Uterus (tissue), 4 donors: ENCODE data around the gene AGPAT3. TPM values are rescaled to one million over a fixed set of nuclear protein-coding genes. Genes with fewer than 3 reads are reported as not detected.

ENCODE experiments used
- DNase-seq, 2 donors: peaks; one replicate each; pipeline ENCODE4 v3.0.0-alpha.2; 2019 to 2020
- H3K27ac ChIP-seq, 2 donors: fragments of 200-600 bp; sonication (generic); 1 replicate in 1 of 2; 2 replicates in 1 of 2; pipeline ENCODE4 v1.5.1; 2016 to 2018
- H3K27me3 ChIP-seq, 2 donors: fragments of 200-600 bp; sonication (generic); one replicate each; pipeline ENCODE4 v1.5.1; 2018 to 2019; ENCODE audit warnings: control low read depth in 1 of 2
- H3K36me3 ChIP-seq, 2 donors: fragments of 200-600 bp; sonication (generic); one replicate each; pipeline ENCODE4 v1.5.1; 2019; ENCODE audit warnings: control low read depth in 1 of 2
- H3K4me1 ChIP-seq, 2 donors: fragments of 200-600 bp; sonication (generic); one replicate each; pipeline ENCODE4 v1.5.1; 2018 to 2019; ENCODE audit warnings: control low read depth in 1 of 2
- H3K4me3 ChIP-seq, 2 donors: fragments of 200-600 bp; sonication (generic); 1 replicate in 1 of 2; 2 replicates in 1 of 2; pipeline ENCODE4 v1.5.1; 2018 to 2019; ENCODE audit warnings: mild to moderate bottlenecking in 1 of 2
- H3K9me3 ChIP-seq, 2 donors: fragments of 200-600 bp; sonication (generic); one replicate each; pipeline ENCODE4 v1.5.1; 2019; ENCODE audit warnings: control low read depth in 1 of 2
- CTCF ChIP-seq, 4 experiments: fragments of 200-600 bp in 2 of 4; fragments of 450-650 bp in 2 of 4; sonication (generic) in 2 of 4; IDR thresholded peaks; one replicate each; pipeline ENCODE4 v1.5.1; 2016 to 2019; ENCODE audit warnings: antibody characterized with exemption in 4 of 4, mild to moderate bottlenecking in 2 of 4, moderate library complexity in 1 of 4
- POLR2A ChIP-seq, 2 donors: fragments of 450-650 bp; IDR thresholded peaks; one replicate each; pipeline ENCODE4 v1.6.1; 2016; ENCODE audit warnings: antibody characterized with exemption in 2 of 2, mild to moderate bottlenecking in 1 of 2, moderate library complexity in 1 of 2
- intact Hi-C: fragments of 100-400 bp; cut with DNase I; formaldehyde crosslinking; loops from one replicate; pipeline ENCODE4 v1.15.1; 2023; ENCODE audit warnings: low total_unique reads
- total RNA-seq, 4 donors: library from RNA; depleted of rRNA in 3 of 4; stranded (reverse); fragments of >200 nt in 3 of 4; gene quantifications; one replicate each; pipeline versions ENCODE4 v1.1.0 to v1.2.4, GENCODE V29; 2014 to 2023
- donor health status: DM: yes; HTN: yes; CAD: no.

Gene AGPAT3
- total RNA-seq, 4 donors from 2014 or later = 6.8 to 43.4 (median 28.4) TPM

DNA sequence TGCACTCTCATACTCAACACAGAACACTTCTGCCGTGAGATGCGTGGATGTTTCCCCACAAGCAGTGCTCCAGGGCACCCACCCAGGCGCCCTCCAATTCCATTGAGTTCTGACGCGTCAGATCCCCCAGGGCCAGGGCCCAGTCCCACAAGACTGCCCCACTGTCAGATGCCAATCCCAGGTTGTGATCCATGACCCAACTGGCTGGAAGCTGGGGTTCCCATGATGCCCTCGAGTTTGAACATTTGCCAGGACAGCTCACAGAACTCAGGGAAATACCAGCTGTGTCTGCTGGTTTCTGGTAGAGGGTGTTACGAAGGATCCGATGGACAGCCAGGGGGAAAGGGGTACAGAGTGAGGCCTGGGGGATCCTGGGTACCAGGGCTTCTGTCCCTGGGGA, 58.4 kb downstream of the AGPAT3 start:
- Histone ChIP-seq H3K4me3 (no peak overlapping the region), H3K27ac (no peak overlapping the region), H3K4me1 (peaks cover 0 to 9% of the 10 kb centered on the region in 2 donors), H3K27me3 (no peaks in the 10 kb centered on the region), H3K9me3 (no peaks in the 10 kb centered on the region), H3K36me3 (no peaks in the 10 kb centered on the region)
- TF ChIP-seq POLR2A (IDR thresholded peaks at IDR 0.05) (no peak), CTCF (IDR thresholded peaks at IDR 0.05) (no peak)
- DNase-seq = no peak
- intact Hi-C loops = no loop called here

- H3K4me3 ChIP-seq = no peak overlapping the region
- intact Hi-C loops = no loop called here
- TF ChIP-seq CTCF (IDR thresholded peaks at IDR 0.05) = no peak
- no peak for TF ChIP-seq POLR2A (IDR thresholded peaks at IDR 0.05)
- no peaks in the 10 kb centered on the region for H3K9me3 ChIP-seq
- H3K36me3 ChIP-seq = no peaks in the 10 kb centered on the region
- no peak overlapping the region for H3K27ac ChIP-seq
- no peaks in the 10 kb centered on the region for H3K27me3 ChIP-seq
- DNase-seq = no peak
- peaks cover 0 to 9% of the 10 kb centered on the region in 2 donors for H3K4me1 ChIP-seq
Observed at GRCh38 chr21:43924421-43925095, 59.5 kb downstream of the AGPAT3 start.

DNA sequence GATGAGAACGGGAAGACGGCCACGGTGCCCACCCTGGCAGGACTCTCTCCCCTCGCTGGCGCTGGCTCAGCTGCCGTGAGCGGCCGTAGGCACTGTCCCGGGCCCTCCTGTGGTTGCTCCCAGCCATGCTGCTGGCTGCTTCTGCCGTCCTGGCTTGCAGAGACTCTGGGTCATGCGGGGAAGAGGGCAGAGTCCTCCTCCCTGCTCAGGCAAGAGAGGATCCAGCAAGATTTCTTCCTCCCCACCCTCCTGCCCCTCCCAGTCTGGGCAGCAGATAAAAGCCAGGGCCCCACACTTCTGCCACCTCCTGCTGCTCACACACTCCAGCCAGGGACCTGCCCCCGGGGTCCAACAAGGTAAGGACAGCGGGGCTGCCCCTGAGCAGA, 60.1 kb downstream of the AGPAT3 start:
- H3K36me3 ChIP-seq = no peaks in the 10 kb centered on the region
- no peak overlapping the region for H3K27ac ChIP-seq
- no peak for DNase-seq
- no peak for TF ChIP-seq CTCF (IDR thresholded peaks at IDR 0.05)
- TF ChIP-seq POLR2A (IDR thresholded peaks at IDR 0.05) = no peak
- peaks cover 0 to 9% of the 10 kb centered on the region in 2 donors for H3K4me1 ChIP-seq
- no peak overlapping the region for H3K4me3 ChIP-seq
- H3K9me3 ChIP-seq = no peaks in the 10 kb centered on the region
- intact Hi-C loops = no loop called here
- H3K27me3 ChIP-seq = no peaks in the 10 kb centered on the region

GRCh38 chr21:43925609-43926008, 60.6 kb downstream of the AGPAT3 start:
- H3K4me1 ChIP-seq = peaks cover 0 to 9% of the 10 kb centered on the region in 2 donors
- DNase-seq = no peak
- no peak overlapping the region for H3K27ac ChIP-seq

More at GRCh38 chr21:43925609-43926008, 60.6 kb downstream of the AGPAT3 start:
- TF ChIP-seq CTCF (IDR thresholded peaks at IDR 0.05) (no peak), POLR2A (IDR thresholded peaks at IDR 0.05) (no peak)
- intact Hi-C loops = no loop called here
- no peaks in the 10 kb centered on the region for H3K36me3 ChIP-seq
- no peak overlapping the region for H3K4me3 ChIP-seq
- no peaks in the 10 kb centered on the region for H3K27me3 ChIP-seq
- no peaks in the 10 kb centered on the region for H3K9me3 ChIP-seq
